Activated T-cell treated with anti-CD3 and anti-CD28 coated beads, Interleukin-2, amount 50 U/mL, for 48 hours (primary cell): Measurements from ENCODE around the gene C19orf47.

Source experiments
- DNase-seq, 2 experiments: peaks; one replicate each; pipeline ENCODE4 v3.0.0-alpha.2; 2020

The C19orf47 gene

GRCh38 chr19:40280608-40281221, 67.5 kb downstream of the C19orf47 start:
- no peak for DNase-seq

- peak in 1 of 2 experiments; percentile 31 for DNase-seq
Observed at GRCh38 chr19:40279761-40280607, 68.2 kb downstream of the C19orf47 start.

- DNase-seq, result no peak
Observed at GRCh38 chr19:40279120-40279551, 69.1 kb downstream of the C19orf47 start.

DNA sequence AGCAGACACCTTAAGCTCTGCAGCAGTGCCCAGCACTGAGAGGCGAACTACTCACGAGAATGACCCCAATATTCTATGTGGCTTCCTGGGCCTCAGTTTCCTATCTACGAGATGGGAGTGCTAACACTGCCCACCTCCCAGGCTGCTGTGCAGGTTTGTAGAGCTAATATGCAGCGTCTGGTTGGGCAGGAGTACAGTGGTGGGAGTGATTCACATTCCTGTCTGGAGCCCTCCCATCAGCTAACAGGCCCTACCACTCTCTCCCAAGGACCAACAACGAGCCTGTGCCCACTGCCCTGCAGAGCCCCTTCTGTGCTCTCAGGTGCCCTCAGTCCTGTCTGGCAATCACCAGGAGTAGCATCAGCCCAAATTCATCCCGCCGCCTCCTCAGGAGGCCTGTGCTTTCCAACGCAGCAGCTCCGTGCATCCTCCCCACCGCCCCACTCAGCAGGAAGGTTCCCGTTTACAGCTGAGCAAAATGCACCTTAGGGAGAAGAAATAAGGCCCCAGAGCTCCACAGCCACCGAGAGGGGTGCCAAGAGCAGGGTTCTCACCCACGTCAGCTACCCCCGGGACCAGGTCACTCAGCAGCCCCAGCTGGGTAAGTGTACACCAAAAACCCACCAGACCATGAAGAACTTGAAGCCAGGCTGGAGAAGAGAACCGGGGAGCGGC, 69.7 kb downstream of the C19orf47 start:
- DNase-seq, result no peak

DNA sequence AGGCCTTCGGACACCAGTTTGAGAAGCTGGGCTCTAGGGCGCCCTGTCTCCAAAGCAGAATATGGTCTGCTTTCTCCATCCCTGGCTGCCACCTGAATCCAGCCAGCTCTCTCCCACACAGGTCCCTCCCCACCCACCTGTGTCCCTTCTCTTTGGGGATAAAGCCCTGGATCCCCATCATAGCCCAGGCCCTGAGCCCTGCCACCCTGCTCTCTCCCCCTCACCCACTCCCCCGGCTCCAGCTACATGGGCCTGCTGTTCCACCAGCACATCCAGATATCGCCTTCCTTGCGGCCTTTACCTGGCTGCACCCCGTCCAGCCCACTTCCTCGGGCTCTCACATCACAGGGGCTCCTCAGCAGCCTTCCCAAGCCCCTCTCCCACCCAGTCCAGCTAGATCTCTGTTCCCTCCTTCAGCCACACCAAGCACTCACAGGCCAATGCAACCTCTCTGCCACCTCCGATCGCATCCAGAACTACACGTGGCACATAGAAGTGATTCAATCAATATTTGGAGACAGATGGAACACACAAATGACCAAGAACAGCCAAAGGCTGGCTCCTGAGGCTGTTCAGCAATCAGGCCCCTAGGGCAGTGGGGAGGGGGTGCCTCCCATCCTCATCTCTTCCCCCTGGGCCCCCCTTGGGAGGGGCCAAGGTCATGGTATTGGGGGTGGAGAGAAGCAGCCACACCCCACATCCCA, 70.7 kb downstream of the C19orf47 start:
- no peak for DNase-seq

DNA sequence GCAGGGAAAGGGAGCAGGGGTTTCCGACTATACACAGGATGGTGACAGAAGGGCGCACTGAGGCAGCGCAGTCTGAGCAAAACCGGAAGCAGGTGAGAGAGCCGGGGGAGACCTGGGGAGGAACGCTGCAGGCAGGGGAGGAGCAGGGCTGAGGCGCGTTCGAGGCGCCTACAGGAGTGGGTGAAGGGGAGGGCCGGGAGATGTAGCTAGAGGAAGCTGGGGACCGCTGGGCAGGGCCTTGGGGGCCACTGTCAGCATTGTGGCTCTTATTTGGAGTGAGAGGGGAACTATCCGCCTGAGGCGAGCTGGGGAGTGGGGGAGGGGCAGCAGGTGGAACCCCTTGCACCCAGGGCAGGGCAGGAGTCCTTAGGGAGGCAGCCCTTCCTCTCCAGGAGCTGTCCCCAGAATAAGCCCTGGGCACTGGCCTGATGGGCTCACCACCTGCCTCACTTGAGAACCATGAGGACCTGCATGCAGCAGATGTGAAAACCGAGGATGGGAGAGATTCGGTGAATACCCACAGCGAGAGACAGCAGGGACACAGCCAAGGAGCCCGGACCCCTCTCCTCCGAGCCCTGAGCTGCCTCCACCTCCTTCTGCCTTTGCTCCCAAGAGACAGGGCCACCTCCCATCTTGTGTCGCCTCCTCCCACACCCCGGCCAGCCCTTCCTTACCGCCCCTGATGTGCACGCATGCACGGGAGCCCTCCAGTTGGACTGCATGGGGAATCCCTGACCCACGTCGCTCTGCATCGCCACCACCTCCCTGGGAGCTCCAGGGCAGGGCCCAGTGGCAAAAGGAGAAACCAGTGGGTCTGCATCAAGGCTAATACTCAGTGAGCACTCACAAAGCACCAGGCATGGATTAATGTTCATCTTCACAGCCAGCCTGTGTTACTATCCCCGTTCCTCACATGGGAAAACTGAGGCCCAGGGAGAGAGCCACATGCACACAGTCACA, 73.3 kb downstream of the C19orf47 start:
- DNase-seq, result peak in 1 of 2 experiments; percentile 51

DNA sequence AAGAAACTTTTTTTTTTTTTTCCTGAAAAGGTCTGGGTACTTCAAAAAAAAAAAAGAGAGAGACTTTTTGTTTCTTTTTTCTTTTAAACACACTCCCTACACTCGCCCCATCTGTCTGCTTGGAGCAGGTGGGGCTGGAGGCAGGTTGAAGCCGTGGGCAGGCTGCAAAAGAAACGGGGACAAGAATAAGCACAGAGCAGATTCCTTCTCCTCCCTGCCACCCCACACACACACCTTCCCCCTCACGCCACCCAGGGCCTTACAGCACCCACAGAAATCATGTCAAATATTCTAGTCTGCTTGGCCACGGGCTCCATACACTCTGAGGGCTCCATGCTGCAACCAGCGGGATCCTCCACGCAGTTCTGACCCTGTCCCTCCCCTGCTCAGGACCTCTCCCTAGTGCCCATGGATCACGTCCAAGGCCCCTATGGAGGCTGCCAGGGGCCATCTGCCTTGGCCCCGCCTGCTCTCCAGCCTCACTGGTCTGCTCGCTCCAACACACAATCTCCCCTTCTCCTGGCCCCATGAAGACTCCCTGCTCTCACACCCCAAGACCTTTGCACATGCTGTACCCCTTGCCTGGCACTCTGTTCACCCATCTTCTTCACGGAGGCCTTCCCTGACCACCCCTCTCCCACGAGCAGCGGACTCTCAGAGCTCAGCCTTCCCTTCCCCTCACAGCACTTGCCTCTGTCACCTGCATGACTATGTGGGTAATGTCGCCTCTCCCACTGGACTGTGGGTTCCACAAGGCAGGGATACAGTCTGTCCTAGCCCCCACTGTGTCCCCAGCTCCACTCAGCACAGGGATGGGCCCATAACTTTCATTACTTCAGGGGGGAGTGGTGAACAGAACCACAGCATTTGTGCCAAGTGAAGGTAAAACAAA, 74.5 kb downstream of the C19orf47 start:
- no peak for DNase-seq

- no peak for DNase-seq
Observed at GRCh38 chr19:40272261-40272660, 75.9 kb downstream of the C19orf47 start.

DNA sequence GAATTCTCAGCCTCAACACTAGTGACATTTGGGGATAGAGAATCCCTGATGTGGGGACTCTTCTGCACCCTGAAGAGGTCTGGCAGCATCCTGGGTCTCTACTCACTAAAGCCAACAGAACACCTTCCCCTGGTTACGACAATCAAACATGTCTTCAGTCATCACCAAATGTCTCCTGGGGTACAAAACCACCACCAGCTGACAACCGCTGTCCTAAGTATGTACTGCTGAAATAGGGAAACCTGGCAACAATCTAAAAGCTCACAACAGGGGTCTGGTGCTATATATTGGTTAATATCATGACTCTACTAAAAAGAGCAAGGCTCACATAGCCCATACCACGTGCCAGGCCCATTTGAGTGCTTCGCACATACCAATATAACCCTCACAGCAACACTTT, 76.5 kb downstream of the C19orf47 start:
- DNase-seq, result no peak

DNA sequence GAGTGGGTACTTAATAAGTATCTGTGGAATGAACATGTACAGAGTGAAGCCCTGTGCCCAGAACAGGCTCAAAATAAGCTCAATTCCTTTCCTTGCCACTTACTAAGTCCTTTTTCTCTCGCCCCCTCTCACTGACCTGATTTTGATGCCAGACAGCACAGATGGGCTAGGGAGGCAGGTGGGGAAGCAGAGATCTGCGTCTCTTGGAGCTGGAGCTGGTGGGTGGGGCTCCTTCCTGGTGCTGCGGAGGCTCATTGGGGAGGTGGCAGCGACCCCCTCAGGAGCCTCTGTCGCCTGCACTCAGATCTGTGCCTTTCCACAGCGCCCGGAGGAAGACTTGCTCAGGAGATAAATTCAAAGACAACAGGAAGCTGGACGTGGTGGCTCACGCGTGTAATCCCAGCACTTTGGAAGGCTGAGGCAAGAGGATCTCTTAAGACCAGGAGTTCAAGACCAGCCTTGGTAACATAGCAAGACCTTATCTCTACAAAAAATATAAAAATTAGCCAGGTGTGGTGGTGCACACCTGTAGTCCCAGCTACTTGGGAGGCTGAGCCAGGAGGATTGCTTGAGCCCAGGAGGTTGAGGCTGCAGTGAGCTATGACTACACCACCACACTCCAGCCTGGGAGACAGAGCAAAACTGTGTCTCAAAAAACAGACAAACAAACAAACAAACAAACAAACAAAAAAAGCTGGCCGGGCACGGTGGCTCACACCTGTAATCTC, 77.7 kb downstream of the C19orf47 start:
- no peak for DNase-seq
